Heart left ventricle (tissue), 16 donors: ENCODE data around the gene PRR23A. TPM values are rescaled to one million over a fixed set of nuclear protein-coding genes. Genes with fewer than 3 reads are reported as not detected.
A peak's percentile ranks its signal among the peaks of the same experiment; 100 is the strongest.

Experiments used
- ATAC-seq, 4 donors: fragments of 200-7000 bp; cut with Tn5 transposase; one replicate each; pipeline ENCODE4 v1.9.1; 2020 to 2022; ENCODE audit warnings: moderate library complexity in 4 of 4, mild to moderate bottlenecking in 3 of 4, moderate number of reproducible peaks in 1 of 4
- DNase-seq, 5 donors: peaks; one replicate each; pipeline ENCODE4 v3.0.0-alpha.2; 2020
- H3K27ac ChIP-seq, 12 donors: fragments of 200-600 bp; sonication (generic) in 4 of 12; one replicate each; pipeline versions ENCODE4 v1.5.0 to v1.8.0; 2016 to 2022; ENCODE audit warnings: mild to moderate bottlenecking in 2 of 12
- H3K27me3 ChIP-seq, 9 donors: fragments of 200-600 bp; sonication (generic) in 2 of 9; one replicate each; pipeline versions ENCODE4 v1.5.1 to v1.8.0; 2016 to 2022; ENCODE audit warnings: mild to moderate bottlenecking in 3 of 9
- H3K36me3 ChIP-seq, 9 donors: fragments of 200-600 bp; sonication (generic) in 2 of 9; one replicate each; pipeline versions ENCODE4 v1.5.0 to v1.8.0; 2018 to 2022; ENCODE audit warnings: mild to moderate bottlenecking in 2 of 9
- H3K4me1 ChIP-seq, 12 donors: fragments of 200-600 bp; sonication (generic) in 4 of 12; one replicate each; pipeline versions ENCODE4 v1.5.0 to v1.8.0; 2016 to 2022; ENCODE audit warnings: mild to moderate bottlenecking in 3 of 12
- H3K4me3 ChIP-seq, 12 donors: fragments of 200-600 bp; sonication (generic) in 4 of 12; one replicate each; pipeline versions ENCODE4 v1.5.0 to v1.8.0; 2017 to 2022; ENCODE audit warnings: mild to moderate bottlenecking in 9 of 12, moderate library complexity in 4 of 12
- H3K9me3 ChIP-seq, 12 donors: fragments of 200-600 bp; sonication (generic) in 4 of 12; one replicate each; pipeline versions ENCODE4 v1.5.0 to v1.8.0; 2016 to 2022; ENCODE audit warnings: mild to moderate bottlenecking in 1 of 12
- POLR2A ChIP-seq, 2 donors: fragments of 450-650 bp; IDR thresholded peaks; one replicate each; pipeline ENCODE4 v1.6.1; 2017; ENCODE audit warnings: antibody characterized with exemption in 2 of 2, mild to moderate bottlenecking in 2 of 2, moderate library complexity in 2 of 2
- WGBS, 4 donors: extraction: QIAGEN DNeasy Blood & Tissue Kit in 2 of 4; methylation state at CpG; one replicate each; pipeline versions ENCODE4 v1.1.5 to v1.1.7; 2013 to 2018; 5-methylcytosine and 5-hydroxymethylcytosine counted together
- intact Hi-C, 10 donors: fragments of 100-400 bp; cut with DNase I; formaldehyde crosslinking; loops; one replicate each; pipeline versions ENCODE4 v1.11.1 to v1.14.2; 2022
- polyA plus RNA-seq, 2 donors: library from polyadenylated mRNA; stranded (reverse); fragments of 200-250 nt; gene quantifications; one replicate each; pipeline ENCODE4 v1.2.3, GENCODE V29; 2013
- total RNA-seq, 9 donors: library from RNA; depleted of rRNA in 2 of 9; stranded (reverse); fragments of >200 nt in 2 of 9; fragmentation: NEBNext Ultra II Directional in 3 of 9; extraction: Animal tissue kit (Norgen Biotek cat#: 25700) in 3 of 9; gene quantifications; one replicate each; pipeline versions ENCODE4 v1.1.0 to v1.2.4, GENCODE V29; 2016 to 2023
- TF ChIP-seq, protein P1 (sequence below), 12 donors: fragments of 200-600 bp; sonication (generic) in 4 of 12; IDR thresholded peaks; one replicate each; pipeline versions ENCODE4 v1.5.0 to v1.8.0; 2018 to 2022; ENCODE audit warnings: antibody characterized with exemption in 12 of 12, mild to moderate bottlenecking in 5 of 12
- donor health status: ischemic (EF 13 %, LVEDD 7.1; RV severe dilation, severe dysfunction).
- donor health status: healthy with polysubstance abuse.
- donor health status: DM: no; HTN: yes; CAD: no.
- donor health status: DM: no; HTN: no; CAD: no.
- donor health status: ischemic (EF 25% LVEDD 6.9; RV normal size, moderate dysfunction).
- donor health status: ischemic (EF 25% LVEDD 5.7; RV mildly dilated, moderate dysfunction).
- donor health status: healthy.
- donor health status: DM: yes; HTN: yes; CAD: no.
- donor health status: ischemic (EF 35%, LVEDD 5.7; RV mildly dilated, moderate dysfunction).
- donor health status: nonischemic (EF 11% LVEDD 7.7; RV severe dilation, severe dysfunction).
- donor health status: DM: yes; HTN: yes; CAD: no.
- donor health status: PGD.
- donor health status: ischemic (EF 29% LVEDD 5.4; RV normal size, mild dysfunction).
- donor health status: nonischemic (EF 23%, LVEDD 6.1; RV moderate dilation, normal function).

The PRR23A gene
- total and polyA plus RNA-seq, 11 donors = not detected

DNA sequence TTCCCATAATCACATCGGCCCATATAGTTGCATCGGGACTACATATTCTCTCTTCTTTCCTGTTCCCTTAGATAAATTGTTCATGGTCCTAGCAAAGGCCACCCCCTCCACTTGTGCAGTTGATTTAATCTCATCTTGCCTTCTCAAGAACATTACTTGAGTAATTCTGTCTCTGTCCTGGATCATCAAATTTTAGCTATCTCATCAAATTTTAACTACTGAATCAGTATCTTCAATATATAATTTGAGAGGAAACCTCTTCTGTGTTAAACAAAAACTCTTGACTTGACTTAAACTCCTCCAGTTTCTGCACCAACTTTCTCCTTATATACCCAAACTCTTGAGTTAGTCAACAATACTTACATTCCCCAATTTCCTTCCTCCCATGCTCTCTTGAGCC lies 18.9 kb upstream of the PRR23A start:
- ATAC-seq = no peak
- Histone ChIP-seq H3K27ac (no peak overlapping the region), H3K27me3 (peaks cover 0 to 8% (median 0%) of the 10 kb centered on the region in 9 donors), H3K4me3 (no peak overlapping the region), H3K4me1 (no peaks in the 10 kb centered on the region), H3K36me3 (no peaks in the 10 kb centered on the region), H3K9me3 (peaks cover 0 to 13% (median under 1%) of the 10 kb centered on the region in 12 donors)
- no peak for DNase-seq
- intact Hi-C loops = no loop called here
- WGBS, 4 donors = 86 to 95% (median 91%) methylated on average over 2 of the region's 2 CpGs
- TF ChIP-seq POLR2A (IDR thresholded peaks at IDR 0.05) = no peak
- TF ChIP-seq, protein P1, sequence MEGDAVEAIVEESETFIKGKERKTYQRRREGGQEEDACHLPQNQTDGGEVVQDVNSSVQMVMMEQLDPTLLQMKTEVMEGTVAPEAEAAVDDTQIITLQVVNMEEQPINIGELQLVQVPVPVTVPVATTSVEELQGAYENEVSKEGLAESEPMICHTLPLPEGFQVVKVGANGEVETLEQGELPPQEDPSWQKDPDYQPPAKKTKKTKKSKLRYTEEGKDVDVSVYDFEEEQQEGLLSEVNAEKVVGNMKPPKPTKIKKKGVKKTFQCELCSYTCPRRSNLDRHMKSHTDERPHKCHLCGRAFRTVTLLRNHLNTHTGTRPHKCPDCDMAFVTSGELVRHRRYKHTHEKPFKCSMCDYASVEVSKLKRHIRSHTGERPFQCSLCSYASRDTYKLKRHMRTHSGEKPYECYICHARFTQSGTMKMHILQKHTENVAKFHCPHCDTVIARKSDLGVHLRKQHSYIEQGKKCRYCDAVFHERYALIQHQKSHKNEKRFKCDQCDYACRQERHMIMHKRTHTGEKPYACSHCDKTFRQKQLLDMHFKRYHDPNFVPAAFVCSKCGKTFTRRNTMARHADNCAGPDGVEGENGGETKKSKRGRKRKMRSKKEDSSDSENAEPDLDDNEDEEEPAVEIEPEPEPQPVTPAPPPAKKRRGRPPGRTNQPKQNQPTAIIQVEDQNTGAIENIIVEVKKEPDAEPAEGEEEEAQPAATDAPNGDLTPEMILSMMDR (IDR thresholded peaks at IDR 0.05) = no peak

DNA sequence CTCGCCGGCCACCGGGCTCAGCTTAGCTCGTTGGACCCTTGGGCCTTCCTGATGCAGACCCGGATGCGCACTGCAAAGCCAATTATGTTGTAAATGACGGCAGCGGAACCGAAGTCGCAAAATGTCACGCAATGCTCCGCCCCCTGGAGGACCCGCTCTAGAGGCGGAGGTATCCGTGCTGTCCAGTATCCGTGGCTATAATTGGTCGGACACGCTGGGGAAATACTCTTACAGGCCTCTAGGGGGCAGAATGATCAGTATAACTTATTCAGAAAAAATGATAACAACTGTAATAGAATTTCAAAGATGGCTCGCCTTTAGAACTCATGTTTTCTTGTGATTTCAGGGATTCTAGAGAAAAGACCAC lies 14.8 kb upstream of the PRR23A start, which contains the start of gene PRR23B:
PRR23B (minus strand) TSS at position 59 of the 367 bp plus-strand sequence. CDS start 265 bp downstream, outside the sequence.
- no peak for ATAC-seq
- TF ChIP-seq POLR2A (IDR thresholded peaks at IDR 0.05) = no peak
- TF ChIP-seq, protein P1 (IDR thresholded peaks at IDR 0.05) = peak in 3 of 12 donors; percentile 14 to 41 (median 19)
- 46 to 64% (median 51%) methylated on average over 19 of the region's 19 CpGs for WGBS, 4 donors

DNA sequence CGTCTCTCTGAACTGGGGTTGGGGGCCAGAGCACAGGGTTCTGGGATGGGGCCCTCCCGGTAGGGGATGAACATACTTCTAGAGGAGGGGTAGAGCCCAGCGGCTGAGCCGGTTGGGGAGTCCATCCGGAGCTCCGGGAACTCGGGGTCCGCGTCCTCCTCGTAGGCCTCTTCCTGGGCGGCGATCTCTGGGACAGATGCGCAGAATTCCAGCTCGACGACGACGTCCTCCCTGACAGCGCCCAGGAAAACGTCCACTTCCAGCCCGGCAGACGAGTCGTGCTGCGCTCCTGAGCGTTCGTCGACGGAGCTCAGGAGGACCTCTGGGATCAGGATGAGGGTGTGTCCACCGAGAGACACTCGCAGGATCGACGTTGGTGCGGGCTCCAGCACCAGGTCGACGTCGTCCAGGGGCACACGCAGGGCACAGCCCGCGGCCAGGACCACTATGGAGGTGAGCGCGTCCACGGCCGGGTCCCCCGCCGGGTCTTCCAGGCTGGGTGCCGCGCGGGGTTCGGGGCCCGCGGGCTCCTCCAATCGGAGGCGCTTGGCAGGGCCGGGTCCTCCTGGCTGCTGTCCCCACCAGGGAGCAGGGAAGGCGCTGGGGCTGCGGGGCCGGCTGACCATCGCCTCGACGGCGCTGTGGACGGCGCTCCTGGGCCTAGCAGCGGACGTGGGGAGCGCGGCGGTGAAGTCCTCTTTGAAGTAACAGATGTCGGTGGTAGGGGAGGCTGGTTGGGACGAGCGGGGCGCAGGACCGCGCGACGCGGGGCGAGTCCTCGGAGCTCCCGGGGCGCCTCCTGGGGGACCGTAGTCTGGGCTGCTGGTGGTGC lies 14.2 kb upstream of the PRR23A start:
- no peaks in the 10 kb centered on the region for H3K36me3 ChIP-seq
- intact Hi-C loops = no loop called here
- no peak overlapping the region for H3K4me3 ChIP-seq
- ATAC-seq (peak in 1 of 4 donors; percentile 41), DNase-seq (no peak)
- WGBS, 4 donors = 49 to 56% (median 52%) methylated on average over 34 to 81 of the region's 81 CpGs
- H3K9me3 ChIP-seq = peaks cover 0 to 17% (median 0%) of the 10 kb centered on the region in 12 donors
- H3K4me1 ChIP-seq = no peaks in the 10 kb centered on the region
- H3K27me3 ChIP-seq = peaks cover 0 to 13% (median 0%) of the 10 kb centered on the region in 9 donors
- TF ChIP-seq, protein P1 (IDR thresholded peaks at IDR 0.05) = no peak
- no peak for TF ChIP-seq POLR2A (IDR thresholded peaks at IDR 0.05)
- H3K27ac ChIP-seq = no peak overlapping the region

More for the DNA sequence above, 14.8 kb upstream of the PRR23A start, which contains the start of gene PRR23B:
- peaks cover 0 to 17% (median 0%) of the 10 kb centered on the region in 12 donors for H3K9me3 ChIP-seq
- H3K36me3 ChIP-seq = no peaks in the 10 kb centered on the region
- H3K4me3 ChIP-seq = no peak within 1 kb of the TSS
- intact Hi-C loops = no loop called here
- H3K4me1 ChIP-seq = no peaks in the 10 kb centered on the region
- no peak within 1 kb of the TSS for H3K27ac ChIP-seq
- DNase-seq = no peak
- peaks cover 0 to 13% (median 0%) of the 10 kb centered on the region in 9 donors for H3K27me3 ChIP-seq

DNA sequence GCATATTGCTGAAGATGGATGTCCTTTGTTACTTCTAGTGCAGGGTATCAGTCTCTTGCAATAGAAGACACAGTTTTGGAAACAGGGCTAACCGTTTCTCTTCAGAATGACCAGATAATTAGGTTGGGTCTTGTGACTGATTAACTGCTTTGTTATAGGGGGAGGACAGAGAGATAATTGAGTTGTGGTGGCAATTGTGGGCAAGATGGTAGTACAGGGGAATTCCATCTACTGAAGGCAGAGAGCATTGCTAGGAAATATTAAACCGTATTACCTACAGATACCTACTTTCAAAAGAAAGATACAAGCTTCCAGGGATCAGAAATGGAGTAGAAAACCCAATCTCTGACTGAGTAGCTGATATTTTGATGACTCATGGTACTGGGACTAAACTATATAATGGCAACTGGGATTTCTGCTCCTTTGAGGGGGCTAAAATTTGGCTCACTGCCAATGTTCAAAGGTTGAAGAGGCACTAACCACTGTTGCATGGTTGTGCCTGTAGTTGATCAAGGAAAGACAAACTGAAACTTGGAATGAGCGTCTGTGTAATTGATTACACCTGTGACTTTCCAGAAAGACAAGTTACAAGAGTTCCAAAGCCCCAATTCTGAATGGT lies 10.5 kb upstream of the PRR23A start:
- Histone ChIP-seq H3K4me3 (no peak overlapping the region), H3K27ac (no peak overlapping the region), H3K9me3 (peaks cover 0 to 17% (median 0%) of the 10 kb centered on the region in 12 donors), H3K4me1 (no peaks in the 10 kb centered on the region), H3K27me3 (peaks cover 0 to 13% (median 0%) of the 10 kb centered on the region in 9 donors), H3K36me3 (no peaks in the 10 kb centered on the region)
- ATAC-seq (no peak), DNase-seq (no peak)
- TF ChIP-seq, protein P1 (IDR thresholded peaks at IDR 0.05) = no peak
- no peak for TF ChIP-seq POLR2A (IDR thresholded peaks at IDR 0.05)
- WGBS, 4 donors = 74 to 82% (median 80%) methylated on average over 3 of the region's 3 CpGs
- intact Hi-C loops = no loop called here
